A673 (cell line): ENCODE results near the gene NANOS1. TPM values are rescaled to one million over a fixed set of nuclear protein-coding genes. Genes with fewer than 3 reads are reported as not detected.
"Not testable (repeated sequence)": the region's sequence is repeated elsewhere in the genome, so short reads cannot be mapped to it uniquely, and the experiment has no call there.

Experiments
- BruUV-seq: library from RNA; stranded (reverse); fragments of 400-500 nt; replicated peaks from 2 replicates; lab custom pipeline; 2021; lab: Mats Ljungman, UMichigan
- CTCF ChIA-PET: fragments of 300-600 bp; sonication (Branson Sonifier 250); formaldehyde crosslinking; loops from one replicate; lab custom pipeline; 2022; ENCODE audit warnings: antibody characterized with exemption; lab: Charles Lee
- POLR2A ChIA-PET: fragments of 300-600 bp; sonication (Branson Sonifier 250); formaldehyde crosslinking; loops from one replicate; lab custom pipeline; 2022; ENCODE audit warnings: antibody characterized with exemption; ENCODE audit not compliant: low non-redundant PET; lab: Charles Lee
- DNase-seq: peaks from one replicate; pipeline ENCODE4 v3.0.0-alpha.2; 2015; ENCODE audit warnings: low spot score
- H3K27ac ChIP-seq: fragments of 200-600 bp; sonication (generic); 2 replicates; pipeline ENCODE4 v1.5.1; 2016; ENCODE audit warnings: mixed run types, low read depth, mild to moderate bottlenecking, mixed read lengths, antibody characterized with exemption, low read length; ENCODE audit not compliant: poor library complexity, severe bottlenecking
- H3K27me3 ChIP-seq: fragments of 200-600 bp; sonication (generic); replicated peaks from 2 replicates; pipeline ENCODE4 v1.6.1; 2017; ENCODE audit warnings: mixed run types, low read depth, mild to moderate bottlenecking, mixed read lengths, antibody characterized with exemption, low read length; ENCODE audit not compliant: insufficient read depth, poor library complexity
- H3K36me3 ChIP-seq: fragments of 200-600 bp; sonication (generic); 2 replicates; pipeline ENCODE4 v1.6.1; 2016; ENCODE audit warnings: mixed run types, mild to moderate bottlenecking, mixed read lengths, antibody characterized with exemption, low read length; ENCODE audit not compliant: insufficient read depth, poor library complexity, severe bottlenecking
- H3K4me1 ChIP-seq: fragments of 200-600 bp; sonication (generic); 2 replicates; pipeline ENCODE4 v1.6.1; 2017; ENCODE audit warnings: mixed run types, mild to moderate bottlenecking, mixed read lengths, antibody characterized with exemption, low read length; ENCODE audit not compliant: insufficient read depth, poor library complexity, severe bottlenecking
- H3K4me3 ChIP-seq: fragments of 200-600 bp; sonication (generic); 2 replicates; pipeline ENCODE4 v1.5.1; 2016; ENCODE audit warnings: low read depth, mixed run types, mild to moderate bottlenecking, mixed read lengths, low read length; ENCODE audit not compliant: poor library complexity, severe bottlenecking
- H3K9me3 ChIP-seq: fragments of 200-600 bp; sonication (generic); 2 replicates; pipeline ENCODE4 v1.6.1; 2016; ENCODE audit warnings: mixed run types, low read depth, mild to moderate bottlenecking, mixed read lengths, antibody characterized with exemption, low read length; ENCODE audit not compliant: poor library complexity, severe bottlenecking
- EZH2 ChIP-seq: fragments of 200-600 bp; sonication (generic); IDR thresholded peaks from 2 replicates; pipeline ENCODE4 v1.6.1; 2017; ENCODE audit warnings: borderline replicate concordance, low read depth, mild to moderate bottlenecking, mixed read lengths, antibody characterized with exemption, low read length; ENCODE audit not compliant: poor library complexity, severe bottlenecking
- intact Hi-C: fragments of 100-400 bp; cut with micrococcal nuclease; formaldehyde crosslinking; loops from one replicate; pipeline ENCODE4 v1.10.0; 2022; ENCODE audit not compliant: unreplicated experiment
- total RNA-seq: library from RNA; stranded (reverse); gene quantifications from 2 replicates; pipeline ENCODE4 v1.2.3, GENCODE V29; 2021
- TF ChIP-seq, protein P1 (sequence below): fragments of 300-800, 200-600 bp; sonication (generic); conservative IDR thresholded peaks from 2 replicates; pipeline ENCODE4 v1.5.1; 2017; ENCODE audit warnings: low read depth, mild to moderate bottlenecking, antibody characterized with exemption, low read length, moderate library complexity, mixed read lengths

NANOS1 gene
- total RNA-seq, 1 experiment from 2014 or later, result 0.67 TPM

DNA sequence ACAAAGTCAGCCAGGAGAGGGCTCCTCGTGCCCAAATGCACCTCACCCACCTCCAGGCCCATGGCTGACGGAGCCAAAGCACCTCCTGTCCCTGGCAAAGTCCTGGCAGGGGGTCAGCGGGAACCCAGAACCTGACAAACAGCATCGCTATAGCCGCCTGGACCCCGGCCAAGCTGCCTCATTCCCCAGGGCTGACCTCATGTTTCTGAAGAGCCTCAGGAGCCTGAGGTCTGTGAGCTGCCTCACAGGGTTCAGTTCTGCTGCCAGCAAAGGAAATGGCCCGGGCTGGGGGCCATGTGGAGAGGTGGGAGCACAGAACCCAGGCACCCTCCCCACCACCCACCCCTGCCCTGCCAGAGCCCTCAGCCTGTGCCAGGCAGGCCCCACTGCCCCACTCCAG lies 4.2 kb upstream of the NANOS1 start:
- Histone ChIP-seq H3K36me3 (no peaks in the 10 kb centered on the region), H3K27ac (no peak overlapping the region), H3K27me3 (no peaks in the 10 kb centered on the region), H3K4me1 (no peaks in the 10 kb centered on the region), H3K4me3 (no peak overlapping the region), H3K9me3 (no peaks in the 10 kb centered on the region)
- TF ChIP-seq EZH2, result no peak
- TF ChIP-seq, protein P1, sequence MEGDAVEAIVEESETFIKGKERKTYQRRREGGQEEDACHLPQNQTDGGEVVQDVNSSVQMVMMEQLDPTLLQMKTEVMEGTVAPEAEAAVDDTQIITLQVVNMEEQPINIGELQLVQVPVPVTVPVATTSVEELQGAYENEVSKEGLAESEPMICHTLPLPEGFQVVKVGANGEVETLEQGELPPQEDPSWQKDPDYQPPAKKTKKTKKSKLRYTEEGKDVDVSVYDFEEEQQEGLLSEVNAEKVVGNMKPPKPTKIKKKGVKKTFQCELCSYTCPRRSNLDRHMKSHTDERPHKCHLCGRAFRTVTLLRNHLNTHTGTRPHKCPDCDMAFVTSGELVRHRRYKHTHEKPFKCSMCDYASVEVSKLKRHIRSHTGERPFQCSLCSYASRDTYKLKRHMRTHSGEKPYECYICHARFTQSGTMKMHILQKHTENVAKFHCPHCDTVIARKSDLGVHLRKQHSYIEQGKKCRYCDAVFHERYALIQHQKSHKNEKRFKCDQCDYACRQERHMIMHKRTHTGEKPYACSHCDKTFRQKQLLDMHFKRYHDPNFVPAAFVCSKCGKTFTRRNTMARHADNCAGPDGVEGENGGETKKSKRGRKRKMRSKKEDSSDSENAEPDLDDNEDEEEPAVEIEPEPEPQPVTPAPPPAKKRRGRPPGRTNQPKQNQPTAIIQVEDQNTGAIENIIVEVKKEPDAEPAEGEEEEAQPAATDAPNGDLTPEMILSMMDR, result no peak
- ChIA-PET CTCF (no interaction called here), POLR2A (no interaction called here)
- no TSS peak for BruUV-seq
- intact Hi-C loops, result loop anchor here (10.0 kb wide), 1 partner anchor 461 kb away; no protein-coding TSS in a partner anchor
- DNase-seq, result no peak

DNA sequence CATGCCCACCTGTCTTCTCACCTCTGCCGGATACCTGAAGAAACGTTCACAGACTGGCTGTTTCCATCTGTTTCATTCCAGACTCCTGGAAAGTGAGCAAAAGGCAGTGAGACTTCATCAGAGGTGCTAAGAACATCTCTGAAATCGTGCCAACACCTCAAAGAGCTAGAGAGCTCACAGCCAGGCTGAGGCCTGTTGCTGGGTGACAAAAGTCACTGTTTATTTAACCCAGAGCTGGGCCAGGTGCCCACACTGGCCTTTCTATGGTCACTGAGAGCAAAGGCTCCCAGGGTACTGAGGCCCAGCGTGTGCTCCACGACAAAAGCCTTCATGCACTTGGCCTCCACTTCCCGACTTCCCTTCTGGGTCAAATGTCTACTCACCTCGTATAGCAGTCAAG lies 3.7 kb upstream of the NANOS1 start:
- Histone ChIP-seq H3K4me3 (no peak overlapping the region), H3K36me3 (no peaks in the 10 kb centered on the region), H3K27me3 (no peaks in the 10 kb centered on the region), H3K4me1 (no peaks in the 10 kb centered on the region), H3K9me3 (no peaks in the 10 kb centered on the region), H3K27ac (no peak overlapping the region)
- TF ChIP-seq, protein P1, result no peak
- TF ChIP-seq EZH2, result no peak
- intact Hi-C loops, result loop anchor here (10.0 kb wide), 1 partner anchor 461 kb away; no protein-coding TSS in a partner anchor
- no TSS peak for BruUV-seq
- ChIA-PET CTCF (no interaction called here), POLR2A (no interaction called here)
- DNase-seq, result no peak

DNA sequence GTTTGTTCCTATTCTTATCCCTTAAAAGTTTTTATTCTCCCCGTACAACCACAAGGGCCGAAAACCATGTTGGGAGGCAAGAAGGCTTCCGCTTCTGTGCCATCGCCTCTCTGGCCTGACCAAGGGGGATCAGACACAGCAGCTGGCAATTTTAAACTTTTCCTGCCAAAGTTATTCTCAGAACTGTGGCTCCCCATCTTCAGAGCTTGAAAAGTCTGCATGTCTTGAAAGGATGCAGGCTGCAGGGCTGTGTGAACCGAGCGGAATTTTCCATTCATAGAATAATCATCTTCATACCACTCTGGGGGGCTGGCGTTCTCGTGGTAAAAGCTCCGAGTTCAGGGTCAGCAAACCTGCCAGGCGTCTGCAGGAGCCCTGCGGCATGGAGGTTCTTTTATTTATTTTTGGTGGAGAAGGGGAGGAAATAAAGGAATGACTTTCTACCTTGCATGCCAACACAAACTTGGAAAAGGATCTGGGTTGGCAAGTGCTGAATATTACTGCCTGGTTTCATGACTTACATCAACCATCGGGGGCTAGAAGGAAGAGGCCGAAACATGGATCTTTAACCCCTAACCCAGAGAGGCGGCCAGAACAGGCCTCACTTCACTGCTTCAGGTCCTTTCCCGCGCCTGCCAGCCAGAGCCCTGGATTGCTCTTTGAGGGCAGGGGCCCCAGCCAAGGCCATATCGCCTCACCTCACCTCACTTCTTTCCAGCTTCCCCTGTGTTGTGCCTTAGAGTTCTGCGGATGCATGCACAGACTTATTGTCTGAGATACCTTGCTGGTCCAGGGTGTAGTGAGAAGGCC lies 3.0 kb upstream of the NANOS1 start:
- TF ChIP-seq, protein P1, result no peak
- no peak for TF ChIP-seq EZH2
- no peak overlapping the region for H3K4me3 ChIP-seq
- BruUV-seq, result no TSS peak
- ChIA-PET CTCF (no interaction called here), POLR2A (no interaction called here)
- DNase-seq, result no peak
- intact Hi-C loops, result loop anchor here (10.0 kb wide), 1 partner anchor 462 kb away; no protein-coding TSS in a partner anchor
- H3K4me1 ChIP-seq, result no peaks in the 10 kb centered on the region
- no peaks in the 10 kb centered on the region for H3K36me3 ChIP-seq
- H3K9me3 ChIP-seq, result no peaks in the 10 kb centered on the region
- H3K27me3 ChIP-seq, result no peaks in the 10 kb centered on the region
- H3K27ac ChIP-seq, result no peak overlapping the region

DNA sequence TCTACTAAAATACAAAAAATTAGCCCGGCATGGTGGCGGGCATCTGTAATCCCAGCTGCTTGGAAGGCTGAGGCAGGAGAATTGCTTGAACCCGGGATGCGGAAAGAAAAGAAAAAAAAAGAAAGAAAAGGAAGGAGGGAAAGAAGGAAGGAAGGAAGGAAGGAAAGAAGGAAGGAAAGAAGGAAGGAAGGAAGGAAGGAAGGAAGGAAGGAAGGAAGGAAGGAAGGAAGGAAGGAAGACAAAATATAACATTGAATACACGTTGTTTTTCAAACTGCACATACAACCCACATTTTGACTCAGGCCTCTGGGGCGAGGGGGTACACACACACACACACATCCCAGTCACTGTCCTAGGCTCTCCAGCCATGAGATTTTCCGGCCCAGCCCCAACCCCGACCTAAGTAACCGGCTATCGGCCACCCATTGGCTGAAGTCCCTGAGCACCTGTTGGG lies 1.0 kb upstream of the NANOS1 start:
- H3K9me3 ChIP-seq, CTCF ChIA-PET, H3K27me3 ChIP-seq, DNase-seq, H3K27ac ChIP-seq, BruUV-seq, H3K4me1 ChIP-seq, H3K4me3 ChIP-seq, POLR2A ChIA-PET, H3K36me3 ChIP-seq: not testable (repeated sequence)
- intact Hi-C loops, result loop anchor here (10.0 kb wide), 1 partner anchor 464 kb away; no protein-coding TSS in a partner anchor
